ENCODE results near the gene KNTC1. TPM values are rescaled to one million over a fixed set of nuclear protein-coding genes. Genes with fewer than 3 reads are reported as not detected.
A peak's percentile ranks its signal among the peaks of the same experiment; 100 is the strongest.

Gene KNTC1
- total and polyA plus RNA-seq, 2 of the 13 experiments (the other 11 are each of a cell fraction or from before 2014, with no cell fraction given) = 45.1 to 57.6 TPM

- TF ChIP-seq ZNF543 (CRISPR knock-in tag; IDR thresholded peaks at IDR 0.05) (peak; percentile 70; the same call in 1 of the 2 replicates), KAT7 (CRISPR knock-in tag; IDR thresholded peaks at IDR 0.05; ENCODE audit: borderline replicate concordance) (peak; percentile 66; the same call in 1 of the 2 replicates), HDAC1 (CRISPR knock-in tag; IDR thresholded peaks at IDR 0.05) (peak; percentile 83), UBTF (CRISPR knock-in tag; IDR thresholded peaks at IDR 0.05) (peak; percentile 89), ZNF550 (CRISPR knock-in tag; IDR thresholded peaks at IDR 0.05; ENCODE audit: borderline replicate concordance) (0 out of 2 replicates have a peak, but pooled peaks have one; percentile 22), ZC3H13 (CRISPR knock-in tag; IDR thresholded peaks at IDR 0.05) (peak; percentile 91; the same call in 1 of the 2 replicates), CREB1 (IDR thresholded peaks at IDR 0.05) (peak; percentile 53), CREB1 (CRISPR knock-in tag; IDR thresholded peaks at IDR 0.05) (peak; percentile 87), PRDM10 (CRISPR knock-in tag; IDR thresholded peaks at IDR 0.05; ENCODE audit: low read depth) (0 out of 2 replicates have a peak, but pooled peaks have one; percentile 48), RFX3 (CRISPR knock-in tag; IDR thresholded peaks at IDR 0.05) (peak; percentile 73), ZNF138 (CRISPR knock-in tag; IDR thresholded peaks at IDR 0.05; ENCODE audit: low read depth) (no peak), SUZ12 (IDR thresholded peaks at IDR 0.05; ENCODE audit: low read depth, low read length) (peak; percentile 90), ZNF264 (CRISPR knock-in tag; IDR thresholded peaks at IDR 0.05) (0 out of 2 replicates have a peak, but pooled peaks have one; percentile 9), ZNF678 (CRISPR knock-in tag; IDR thresholded peaks at IDR 0.05) (peak; percentile 18; the same call in 1 of the 2 replicates), ZBTB21 (CRISPR knock-in tag; IDR thresholded peaks at IDR 0.05) (0 out of 2 replicates have a peak, but pooled peaks have one; percentile 13), ARID3A (IDR thresholded peaks at IDR 0.05; ENCODE audit: low read depth, low read length) (0 out of 2 replicates have a peak, but pooled peaks have one; percentile 9), KLF6 (CRISPR knock-in tag; IDR thresholded peaks at IDR 0.05) (peak; percentile 88), CTCF (CRISPR knock-in tag; IDR thresholded peaks at IDR 0.05) (peak; percentile 45), SP1 (IDR thresholded peaks at IDR 0.05) (no peak), SP1 (CRISPR knock-in tag; IDR thresholded peaks at IDR 0.05) (peak; percentile 72; the same call in 1 of the 2 replicates), ZNF598 (CRISPR knock-in tag; IDR thresholded peaks at IDR 0.05; ENCODE audit: borderline replicate concordance) (0 out of 2 replicates have a peak, but pooled peaks have one; percentile 64)
These were observed 26.2 kb upstream of the KNTC1 start, which contains the start of gene ZCCHC8 (continued) for GRCh38 chr12:122500685-122501488.

Data from HepG2 (cell line).